Body of pancreas (tissue), 4 donors: ENCODE results near the gene KRT73.

Source experiments
- CTCF ChIP-seq, 7 experiments: fragments of 450-650 bp in 4 of 7; fragments of 200-600 bp in 3 of 7; sonication (generic) in 3 of 7; IDR thresholded peaks; one replicate each; pipeline ENCODE4 v1.5.1; 2016 to 2019; ENCODE audit warnings: antibody characterized with exemption in 7 of 7
- POLR2A ChIP-seq, 3 donors: fragments of 450-650 bp; IDR thresholded peaks; one replicate each; pipeline ENCODE4 v1.6.1; 2016; ENCODE audit warnings: antibody characterized with exemption in 3 of 3, mild to moderate bottlenecking in 2 of 3

GRCh38 chr12:52630599-52631200, 12.3 kb upstream of the KRT73 start:
- no peak for TF ChIP-seq CTCF (IDR thresholded peaks at IDR 0.05)
- no peak for TF ChIP-seq POLR2A (IDR thresholded peaks at IDR 0.05)
